Measurements from ENCODE around the gene CHPT1. TPM values are rescaled to one million over a fixed set of nuclear protein-coding genes. Genes with fewer than 3 reads are reported as not detected.

CHPT1 gene
- total and polyA plus RNA-seq, 9 of the 15 experiments (the other 6 are each of a cell fraction or from before 2014, with no cell fraction given), result 15.3 to 210 (median 91.9) TPM

- TF ChIP-seq ZNF740 (CRISPR knock-in tag; IDR thresholded peaks at IDR 0.05) (no peak), ZNF740 (tag; IDR thresholded peaks at IDR 0.05) (no peak), ZNF395 (CRISPR knock-in tag; IDR thresholded peaks at IDR 0.05) (peak; percentile 30; the same call in 1 of the 2 replicates), RNF2 (IDR thresholded peaks at IDR 0.05) (peak; percentile 47; the same call in 1 of the 2 replicates), COPS2 (conservative IDR thresholded peaks at IDR 0.05) (no peak), ZNF785 (CRISPR knock-in tag; IDR thresholded peaks at IDR 0.05) (no peak), SMC3 (conservative IDR thresholded peaks at IDR 0.05; ENCODE audit: insufficient read depth, low read depth, low read length) (no peak), NRF1 (conservative IDR thresholded peaks at IDR 0.05 in 1 of 2, IDR thresholded peaks at IDR 0.05 in 1 of 2) (no peak; a peak in 1 of 4 replicates), SMARCA4 (IDR thresholded peaks at IDR 0.05) (no peak), RUNX1 (IDR thresholded peaks at IDR 0.05; ENCODE audit: low read depth) (0 out of 2 replicates have a peak, but pooled peaks have one; percentile 13)
- TF ChIP-seq, protein P1, sequence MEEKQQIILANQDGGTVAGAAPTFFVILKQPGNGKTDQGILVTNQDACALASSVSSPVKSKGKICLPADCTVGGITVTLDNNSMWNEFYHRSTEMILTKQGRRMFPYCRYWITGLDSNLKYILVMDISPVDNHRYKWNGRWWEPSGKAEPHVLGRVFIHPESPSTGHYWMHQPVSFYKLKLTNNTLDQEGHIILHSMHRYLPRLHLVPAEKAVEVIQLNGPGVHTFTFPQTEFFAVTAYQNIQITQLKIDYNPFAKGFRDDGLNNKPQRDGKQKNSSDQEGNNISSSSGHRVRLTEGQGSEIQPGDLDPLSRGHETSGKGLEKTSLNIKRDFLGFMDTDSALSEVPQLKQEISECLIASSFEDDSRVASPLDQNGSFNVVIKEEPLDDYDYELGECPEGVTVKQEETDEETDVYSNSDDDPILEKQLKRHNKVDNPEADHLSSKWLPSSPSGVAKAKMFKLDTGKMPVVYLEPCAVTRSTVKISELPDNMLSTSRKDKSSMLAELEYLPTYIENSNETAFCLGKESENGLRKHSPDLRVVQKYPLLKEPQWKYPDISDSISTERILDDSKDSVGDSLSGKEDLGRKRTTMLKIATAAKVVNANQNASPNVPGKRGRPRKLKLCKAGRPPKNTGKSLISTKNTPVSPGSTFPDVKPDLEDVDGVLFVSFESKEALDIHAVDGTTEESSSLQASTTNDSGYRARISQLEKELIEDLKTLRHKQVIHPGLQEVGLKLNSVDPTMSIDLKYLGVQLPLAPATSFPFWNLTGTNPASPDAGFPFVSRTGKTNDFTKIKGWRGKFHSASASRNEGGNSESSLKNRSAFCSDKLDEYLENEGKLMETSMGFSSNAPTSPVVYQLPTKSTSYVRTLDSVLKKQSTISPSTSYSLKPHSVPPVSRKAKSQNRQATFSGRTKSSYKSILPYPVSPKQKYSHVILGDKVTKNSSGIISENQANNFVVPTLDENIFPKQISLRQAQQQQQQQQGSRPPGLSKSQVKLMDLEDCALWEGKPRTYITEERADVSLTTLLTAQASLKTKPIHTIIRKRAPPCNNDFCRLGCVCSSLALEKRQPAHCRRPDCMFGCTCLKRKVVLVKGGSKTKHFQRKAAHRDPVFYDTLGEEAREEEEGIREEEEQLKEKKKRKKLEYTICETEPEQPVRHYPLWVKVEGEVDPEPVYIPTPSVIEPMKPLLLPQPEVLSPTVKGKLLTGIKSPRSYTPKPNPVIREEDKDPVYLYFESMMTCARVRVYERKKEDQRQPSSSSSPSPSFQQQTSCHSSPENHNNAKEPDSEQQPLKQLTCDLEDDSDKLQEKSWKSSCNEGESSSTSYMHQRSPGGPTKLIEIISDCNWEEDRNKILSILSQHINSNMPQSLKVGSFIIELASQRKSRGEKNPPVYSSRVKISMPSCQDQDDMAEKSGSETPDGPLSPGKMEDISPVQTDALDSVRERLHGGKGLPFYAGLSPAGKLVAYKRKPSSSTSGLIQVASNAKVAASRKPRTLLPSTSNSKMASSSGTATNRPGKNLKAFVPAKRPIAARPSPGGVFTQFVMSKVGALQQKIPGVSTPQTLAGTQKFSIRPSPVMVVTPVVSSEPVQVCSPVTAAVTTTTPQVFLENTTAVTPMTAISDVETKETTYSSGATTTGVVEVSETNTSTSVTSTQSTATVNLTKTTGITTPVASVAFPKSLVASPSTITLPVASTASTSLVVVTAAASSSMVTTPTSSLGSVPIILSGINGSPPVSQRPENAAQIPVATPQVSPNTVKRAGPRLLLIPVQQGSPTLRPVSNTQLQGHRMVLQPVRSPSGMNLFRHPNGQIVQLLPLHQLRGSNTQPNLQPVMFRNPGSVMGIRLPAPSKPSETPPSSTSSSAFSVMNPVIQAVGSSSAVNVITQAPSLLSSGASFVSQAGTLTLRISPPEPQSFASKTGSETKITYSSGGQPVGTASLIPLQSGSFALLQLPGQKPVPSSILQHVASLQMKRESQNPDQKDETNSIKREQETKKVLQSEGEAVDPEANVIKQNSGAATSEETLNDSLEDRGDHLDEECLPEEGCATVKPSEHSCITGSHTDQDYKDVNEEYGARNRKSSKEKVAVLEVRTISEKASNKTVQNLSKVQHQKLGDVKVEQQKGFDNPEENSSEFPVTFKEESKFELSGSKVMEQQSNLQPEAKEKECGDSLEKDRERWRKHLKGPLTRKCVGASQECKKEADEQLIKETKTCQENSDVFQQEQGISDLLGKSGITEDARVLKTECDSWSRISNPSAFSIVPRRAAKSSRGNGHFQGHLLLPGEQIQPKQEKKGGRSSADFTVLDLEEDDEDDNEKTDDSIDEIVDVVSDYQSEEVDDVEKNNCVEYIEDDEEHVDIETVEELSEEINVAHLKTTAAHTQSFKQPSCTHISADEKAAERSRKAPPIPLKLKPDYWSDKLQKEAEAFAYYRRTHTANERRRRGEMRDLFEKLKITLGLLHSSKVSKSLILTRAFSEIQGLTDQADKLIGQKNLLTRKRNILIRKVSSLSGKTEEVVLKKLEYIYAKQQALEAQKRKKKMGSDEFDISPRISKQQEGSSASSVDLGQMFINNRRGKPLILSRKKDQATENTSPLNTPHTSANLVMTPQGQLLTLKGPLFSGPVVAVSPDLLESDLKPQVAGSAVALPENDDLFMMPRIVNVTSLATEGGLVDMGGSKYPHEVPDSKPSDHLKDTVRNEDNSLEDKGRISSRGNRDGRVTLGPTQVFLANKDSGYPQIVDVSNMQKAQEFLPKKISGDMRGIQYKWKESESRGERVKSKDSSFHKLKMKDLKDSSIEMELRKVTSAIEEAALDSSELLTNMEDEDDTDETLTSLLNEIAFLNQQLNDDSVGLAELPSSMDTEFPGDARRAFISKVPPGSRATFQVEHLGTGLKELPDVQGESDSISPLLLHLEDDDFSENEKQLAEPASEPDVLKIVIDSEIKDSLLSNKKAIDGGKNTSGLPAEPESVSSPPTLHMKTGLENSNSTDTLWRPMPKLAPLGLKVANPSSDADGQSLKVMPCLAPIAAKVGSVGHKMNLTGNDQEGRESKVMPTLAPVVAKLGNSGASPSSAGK (IDR thresholded peaks at IDR 0.05), result no peak
- TF ChIP-seq, protein P2, sequence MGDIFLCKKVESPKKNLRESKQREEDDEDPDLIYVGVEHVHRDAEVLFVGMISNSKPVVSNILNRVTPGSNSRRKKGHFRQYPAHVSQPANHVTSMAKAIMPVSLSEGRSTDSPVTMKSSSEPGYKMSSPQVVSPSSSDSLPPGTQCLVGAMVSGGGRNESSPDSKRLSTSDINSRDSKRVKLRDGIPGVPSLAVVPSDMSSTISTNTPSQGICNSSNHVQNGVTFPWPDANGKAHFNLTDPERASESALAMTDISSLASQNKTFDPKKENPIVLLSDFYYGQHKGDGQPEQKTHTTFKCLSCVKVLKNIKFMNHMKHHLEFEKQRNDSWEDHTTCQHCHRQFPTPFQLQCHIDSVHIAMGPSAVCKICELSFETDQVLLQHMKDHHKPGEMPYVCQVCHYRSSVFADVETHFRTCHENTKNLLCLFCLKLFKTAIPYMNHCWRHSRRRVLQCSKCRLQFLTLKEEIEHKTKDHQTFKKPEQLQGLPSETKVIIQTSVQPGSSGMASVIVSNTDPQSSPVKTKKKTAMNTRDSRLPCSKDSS (IDR thresholded peaks at IDR 0.05; ENCODE audit: low read depth, partially characterized antibody), result no peak
Measured at GRCh38 chr12:101697197-101697929, at the start of gene CHPT1 (continued).

Data from K562 (cell line).